Measurements from ENCODE around the gene GOLT1A. TPM values are rescaled to one million over a fixed set of nuclear protein-coding genes. Genes with fewer than 3 reads are reported as not detected.

GOLT1A gene, protein sequence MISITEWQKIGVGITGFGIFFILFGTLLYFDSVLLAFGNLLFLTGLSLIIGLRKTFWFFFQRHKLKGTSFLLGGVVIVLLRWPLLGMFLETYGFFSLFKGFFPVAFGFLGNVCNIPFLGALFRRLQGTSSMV
- total RNA-seq (2021; fragmentation: NEBNext Ultra II Directional; extraction: Animal tissue kit (Norgen Biotek cat#: 25700)) = not detected
- long read RNA-seq, partial matches to known transcripts = 0 of 1 reads
- long read RNA-seq, other reads (novel, unspliced or antisense) = 0 of 1 reads

GRCh38 chr1:204213668-204214662 is at the start of gene GOLT1A:
TSS of gene GOLT1A (minus strand) at chr1:204213988. CDS start at chr1:204213906, 82 bp downstream.
- H3K9me3 Mint-ChIP-seq = no peaks in the 10 kb centered on the region
- H3K4me1 Mint-ChIP-seq (ENCODE audit: low read depth) = peaks cover 6% of the 10 kb centered on the region
- H3K36me3 Mint-ChIP-seq (ENCODE audit: low read depth) = no peaks in the 10 kb centered on the region
- peak; percentile 87 for DNase-seq
- peak within 1 kb of the TSS; percentile 71 for H3K4me3 Mint-ChIP-seq
- H3K27me3 Mint-ChIP-seq (ENCODE audit: insufficient read depth) = peaks cover 4% of the 10 kb centered on the region
- no peak within 1 kb of the TSS for H3K27ac Mint-ChIP-seq
- TF ChIP-seq, protein P1, sequence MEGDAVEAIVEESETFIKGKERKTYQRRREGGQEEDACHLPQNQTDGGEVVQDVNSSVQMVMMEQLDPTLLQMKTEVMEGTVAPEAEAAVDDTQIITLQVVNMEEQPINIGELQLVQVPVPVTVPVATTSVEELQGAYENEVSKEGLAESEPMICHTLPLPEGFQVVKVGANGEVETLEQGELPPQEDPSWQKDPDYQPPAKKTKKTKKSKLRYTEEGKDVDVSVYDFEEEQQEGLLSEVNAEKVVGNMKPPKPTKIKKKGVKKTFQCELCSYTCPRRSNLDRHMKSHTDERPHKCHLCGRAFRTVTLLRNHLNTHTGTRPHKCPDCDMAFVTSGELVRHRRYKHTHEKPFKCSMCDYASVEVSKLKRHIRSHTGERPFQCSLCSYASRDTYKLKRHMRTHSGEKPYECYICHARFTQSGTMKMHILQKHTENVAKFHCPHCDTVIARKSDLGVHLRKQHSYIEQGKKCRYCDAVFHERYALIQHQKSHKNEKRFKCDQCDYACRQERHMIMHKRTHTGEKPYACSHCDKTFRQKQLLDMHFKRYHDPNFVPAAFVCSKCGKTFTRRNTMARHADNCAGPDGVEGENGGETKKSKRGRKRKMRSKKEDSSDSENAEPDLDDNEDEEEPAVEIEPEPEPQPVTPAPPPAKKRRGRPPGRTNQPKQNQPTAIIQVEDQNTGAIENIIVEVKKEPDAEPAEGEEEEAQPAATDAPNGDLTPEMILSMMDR (IDR thresholded peaks at IDR 0.05) = peak; percentile 83

DNA sequence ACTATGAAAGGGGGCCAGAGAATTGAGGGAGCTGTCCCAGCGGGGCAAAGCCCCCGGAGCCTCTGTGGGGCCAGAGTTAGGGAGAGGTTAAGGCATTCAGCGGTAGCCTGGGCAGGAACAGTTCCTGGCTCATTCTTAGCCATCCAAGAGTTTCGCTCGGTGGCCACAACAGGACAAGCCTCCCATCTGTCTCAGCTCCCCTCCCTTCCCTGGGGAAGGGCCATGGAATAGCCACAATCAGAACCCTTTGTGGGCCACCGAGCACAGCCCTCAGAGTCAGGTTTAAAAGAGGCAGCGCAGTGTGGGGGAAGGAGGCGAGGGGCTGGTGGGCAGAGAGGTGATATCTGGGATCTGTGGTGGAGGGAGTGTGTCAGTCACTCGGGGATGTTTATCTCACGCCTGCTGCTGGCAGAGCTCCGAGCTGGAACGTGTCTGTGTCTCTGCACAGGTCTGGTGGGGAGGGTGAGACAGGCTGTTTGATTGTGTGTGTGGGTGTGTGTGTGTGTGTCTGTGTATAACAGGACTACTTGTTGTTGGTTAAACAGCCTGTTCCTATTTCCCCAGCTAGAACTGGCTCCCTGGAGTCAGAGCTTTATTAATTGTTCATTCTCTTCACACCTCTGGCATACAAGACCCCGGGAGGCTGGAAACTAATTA is 49.6 kb upstream of the GOLT1A start:
- no peaks in the 10 kb centered on the region for H3K9me3 Mint-ChIP-seq
- no peaks in the 10 kb centered on the region for H3K36me3 Mint-ChIP-seq (ENCODE audit: low read depth)
- H3K4me3 Mint-ChIP-seq = no peak overlapping the region
- H3K4me1 Mint-ChIP-seq (ENCODE audit: low read depth) = peaks cover 16% of the 10 kb centered on the region
- no peak for DNase-seq
- peaks cover 10% of the 10 kb centered on the region for H3K27me3 Mint-ChIP-seq (ENCODE audit: insufficient read depth)
- TF ChIP-seq, protein P1 (IDR thresholded peaks at IDR 0.05) = no peak
- H3K27ac Mint-ChIP-seq = no peak overlapping the region

GRCh38 chr1:204262506-204263253 is 48.9 kb upstream of the GOLT1A start:
- TF ChIP-seq, protein P1 (IDR thresholded peaks at IDR 0.05) = no peak
- no peak overlapping the region for H3K4me3 Mint-ChIP-seq
- peaks cover 19% of the 10 kb centered on the region for H3K4me1 Mint-ChIP-seq (ENCODE audit: low read depth)
- H3K27me3 Mint-ChIP-seq (ENCODE audit: insufficient read depth) = peaks cover 10% of the 10 kb centered on the region
- H3K36me3 Mint-ChIP-seq (ENCODE audit: low read depth) = no peaks in the 10 kb centered on the region
- DNase-seq = no peak
- no peaks in the 10 kb centered on the region for H3K9me3 Mint-ChIP-seq
- no peak overlapping the region for H3K27ac Mint-ChIP-seq

DNA sequence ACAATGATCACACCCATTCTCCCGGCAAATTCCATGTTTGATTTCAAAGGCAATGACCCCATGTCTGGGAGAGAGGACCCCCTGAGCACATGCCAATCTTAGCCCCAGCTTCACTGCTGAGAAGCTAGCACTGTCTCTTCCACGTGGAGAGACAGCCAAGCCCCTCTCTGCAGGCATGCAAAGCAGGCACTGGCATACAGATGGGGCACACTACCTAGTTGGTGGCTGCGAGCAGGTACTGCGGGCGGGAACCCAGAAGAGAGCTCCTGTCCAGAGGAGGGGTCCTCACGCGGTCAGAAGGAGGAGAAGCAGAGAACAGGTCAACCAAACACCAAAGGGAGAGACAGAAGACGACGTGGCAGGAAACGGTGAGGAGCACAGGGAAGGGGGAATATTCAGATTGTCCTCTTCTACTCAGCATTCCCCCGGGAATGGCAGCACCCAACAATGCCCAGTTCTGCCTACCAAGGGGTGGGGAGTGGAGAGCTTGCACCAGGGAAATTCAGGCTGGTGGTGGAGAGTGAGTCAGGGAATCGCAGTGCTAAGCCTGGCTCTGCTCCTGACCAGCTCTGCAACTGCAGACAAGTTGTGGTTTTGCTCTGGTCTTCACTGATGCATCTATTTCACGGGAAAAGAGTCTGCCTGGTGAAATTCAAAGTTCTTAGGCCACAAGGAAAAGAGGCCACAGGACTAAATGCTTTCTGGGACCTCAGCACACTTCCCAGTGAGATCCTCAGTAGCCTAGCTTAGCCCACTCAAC is 48.1 kb upstream of the GOLT1A start:
- DNase-seq = peak; percentile 54
- Mint-ChIP-seq H3K36me3 (ENCODE audit: low read depth) (no peaks in the 10 kb centered on the region), H3K27me3 (ENCODE audit: insufficient read depth) (peaks cover 10% of the 10 kb centered on the region), H3K9me3 (no peaks in the 10 kb centered on the region), H3K4me1 (ENCODE audit: low read depth) (peaks cover 19% of the 10 kb centered on the region), H3K27ac (no peak overlapping the region), H3K4me3 (no peak overlapping the region)
- TF ChIP-seq, protein P1 (IDR thresholded peaks at IDR 0.05) = no peak
